Stomach (tissue), 9 donors: ENCODE data around the gene FGD6. TPM values are rescaled to one million over a fixed set of nuclear protein-coding genes. Genes with fewer than 3 reads are reported as not detected.

ENCODE experiments used
- DNase-seq, 2 donors: peaks; one replicate each; pipeline versions ENCODE4 v3.0.0 to v3.0.0-alpha.2; 2013 to 2019
- H3K27ac ChIP-seq, 5 donors: fragments of 200-600 bp in 4 of 5; sonication (generic) in 4 of 5; one replicate each; pipeline ENCODE4 v1.5.1; 2013 to 2019; ENCODE audit warnings: mild to moderate bottlenecking in 1 of 5, moderate library complexity in 1 of 5
- H3K27me3 ChIP-seq, 3 donors: fragments of 200-600 bp; sonication (generic); one replicate each; pipeline ENCODE4 v1.5.1; 2017 to 2019; ENCODE audit warnings: mixed run types in 1 of 3
- H3K36me3 ChIP-seq, 4 donors: fragments of 200-600 bp; sonication (generic); 1 replicate in 3 of 4; 2 replicates in 1 of 4; pipeline ENCODE4 v1.5.1; 2016 to 2019
- H3K4me1 ChIP-seq, 4 donors: fragments of 200-600 bp; sonication (generic); one replicate each; pipeline ENCODE4 v1.5.1; 2016 to 2019
- H3K4me3 ChIP-seq, 4 donors: fragments of 200-600 bp; sonication (generic) in 3 of 4; one replicate each; pipeline ENCODE4 v1.5.1; 2016 to 2019; ENCODE audit warnings: mild to moderate bottlenecking in 1 of 4
- H3K9me3 ChIP-seq, 4 donors: fragments of 200-600 bp; sonication (generic); one replicate each; pipeline ENCODE4 v1.5.1; 2016 to 2019
- CTCF ChIP-seq, 7 experiments: fragments of 450-650 bp in 4 of 7; fragments of 200-600 bp in 3 of 7; sonication (generic) in 3 of 7; IDR thresholded peaks; one replicate each; pipeline ENCODE4 v1.5.1; 2016 to 2019; ENCODE audit warnings: antibody characterized with exemption in 7 of 7, control low read depth in 2 of 7, mild to moderate bottlenecking in 1 of 7
- EP300 ChIP-seq: sonication (generic); formaldehyde crosslinking; IDR thresholded peaks from one replicate; pipeline ENCODE4 v1.6.1; 2017; ENCODE audit warnings: antibody characterized with exemption
- POLR2A ChIP-seq, 4 donors: fragments of 450-650 bp; IDR thresholded peaks; one replicate each; pipeline ENCODE4 v1.6.1; 2016; ENCODE audit warnings: antibody characterized with exemption in 4 of 4, control low read depth in 2 of 4, mild to moderate bottlenecking in 1 of 4, moderate library complexity in 1 of 4
- POLR2AphosphoS5 ChIP-seq, 3 donors: sonication (generic); formaldehyde crosslinking; IDR thresholded peaks; one replicate each; pipeline ENCODE4 v1.6.1; 2016; ENCODE audit warnings: antibody characterized with exemption in 3 of 3
- WGBS, 5 donors: extraction: QIAGEN DNeasy Blood & Tissue Kit in 3 of 5; methylation state at CpG; one replicate each; pipeline versions ENCODE4 v1.1.5 to v1.1.7; 2013 to 2018; 5-methylcytosine and 5-hydroxymethylcytosine counted together
- intact Hi-C: fragments of 100-400 bp; cut with DNase I; formaldehyde crosslinking; loops from one replicate; pipeline ENCODE4 v1.15.1; 2023; ENCODE audit warnings: low total_unique reads
- polyA plus RNA-seq, 3 donors: library from polyadenylated mRNA; stranded (reverse); fragments of 200-250 nt; gene quantifications; one replicate each; pipeline ENCODE4 v1.2.3, GENCODE V29; 2013
- total RNA-seq, 5 donors: library from RNA; depleted of rRNA; stranded (reverse); fragments of >200 nt; gene quantifications; one replicate each; pipeline versions ENCODE4 v1.1.0 to v1.2.3, GENCODE V29; 2014 to 2016
- donor health status: healthy with polysubstance abuse.
- donor health status: Bipolar disorder and iron deficiency.
- donor health status: healthy.

Gene FGD6
- total and polyA plus RNA-seq, 8 donors, result 0.92 to 16.3 (median 5.7) TPM

- no peak overlapping the region for H3K27ac ChIP-seq
- intact Hi-C loops, result no loop called here
- no peak for TF ChIP-seq EP300
- no peak for TF ChIP-seq POLR2A (IDR thresholded peaks at IDR 0.05)
- TF ChIP-seq CTCF (IDR thresholded peaks at IDR 0.05), result no peak
- no peak for TF ChIP-seq POLR2AphosphoS5 (IDR thresholded peaks at IDR 0.05)
- 65 to 75% (median 72%) methylated on average over 5 of the region's 5 CpGs for WGBS, 5 donors
- no peak for DNase-seq
- no peak overlapping the region for H3K4me3 ChIP-seq
- no peaks in the 10 kb centered on the region for H3K36me3 ChIP-seq
- no peaks in the 10 kb centered on the region for H3K27me3 ChIP-seq
- H3K9me3 ChIP-seq, result no peaks in the 10 kb centered on the region
- no peaks in the 10 kb centered on the region for H3K4me1 ChIP-seq
Measured at GRCh38 chr12:95182868-95183415, 34.3 kb downstream of the FGD6 start.

GRCh38 chr12:95181103-95181502 lies 36.2 kb downstream of the FGD6 start:
- TF ChIP-seq CTCF (IDR thresholded peaks at IDR 0.05) (no peak), POLR2A (IDR thresholded peaks at IDR 0.05) (no peak), POLR2AphosphoS5 (IDR thresholded peaks at IDR 0.05) (no peak), EP300 (no peak)
- intact Hi-C loops, result no loop called here
- 82 to 93% (median 87%) methylated on average over 2 of the region's 2 CpGs for WGBS, 5 donors

GRCh38 chr12:95179011-95179410 lies 38.3 kb downstream of the FGD6 start:
- 69 to 76% (median 73%) methylated on average over 5 of the region's 5 CpGs for WGBS, 5 donors
- TF ChIP-seq EP300 (no peak), POLR2A (IDR thresholded peaks at IDR 0.05) (no peak), POLR2AphosphoS5 (IDR thresholded peaks at IDR 0.05) (no peak), CTCF (IDR thresholded peaks at IDR 0.05) (no peak)
- intact Hi-C loops, result no loop called here

More at GRCh38 chr12:95181103-95181502, 36.2 kb downstream of the FGD6 start:
- DNase-seq, result no peak
- H3K36me3 ChIP-seq, result no peaks in the 10 kb centered on the region
- H3K27me3 ChIP-seq, result no peaks in the 10 kb centered on the region
- no peak overlapping the region for H3K27ac ChIP-seq
- peaks cover 0 to 3% (median 0%) of the 10 kb centered on the region in 4 donors for H3K4me1 ChIP-seq
- no peaks in the 10 kb centered on the region for H3K9me3 ChIP-seq
- no peak overlapping the region for H3K4me3 ChIP-seq

GRCh38 chr12:95178136-95178535 lies 39.1 kb downstream of the FGD6 start:
- Histone ChIP-seq H3K9me3 (no peaks in the 10 kb centered on the region), H3K4me3 (no peak overlapping the region), H3K36me3 (no peaks in the 10 kb centered on the region), H3K27me3 (no peaks in the 10 kb centered on the region), H3K27ac (no peak overlapping the region), H3K4me1 (peaks cover 0 to 17% (median 9%) of the 10 kb centered on the region in 4 donors)
- no peak for TF ChIP-seq CTCF (IDR thresholded peaks at IDR 0.05)
- intact Hi-C loops, result no loop called here
- no peak for DNase-seq
- 82 to 97% (median 87%) methylated on average over 4 of the region's 4 CpGs for WGBS, 5 donors

More at GRCh38 chr12:95179011-95179410, 38.3 kb downstream of the FGD6 start:
- Histone ChIP-seq H3K9me3 (no peaks in the 10 kb centered on the region), H3K4me3 (no peak overlapping the region), H3K27me3 (no peaks in the 10 kb centered on the region), H3K36me3 (no peaks in the 10 kb centered on the region), H3K4me1 (peaks cover 0 to 10% (median 2%) of the 10 kb centered on the region in 4 donors), H3K27ac (no peak overlapping the region)
- no peak for DNase-seq
